HCT116 (cell line): Measurements from ENCODE around the gene LYRM4. TPM values are rescaled to one million over a fixed set of nuclear protein-coding genes. Genes with fewer than 3 reads are reported as not detected.

ENCODE experiments used
- ATAC-seq: fragments of 200-7000 bp; cut with Tn5 transposase; 2 replicates; pipeline ENCODE4 v1.9.1; 2020; ENCODE audit warnings: mild to moderate bottlenecking, moderate library complexity
- BruUV-seq: library from RNA; stranded (reverse); fragments of 400-500 nt; replicated peaks from 2 replicates; lab custom pipeline; 2021; lab: Mats Ljungman, UMichigan
- CTCF ChIA-PET: fragments of 300-600 bp; sonication (Branson Sonifier 250); formaldehyde crosslinking; loops from one replicate; lab custom pipeline; 2021; ENCODE audit warnings: antibody characterized with exemption; lab: Charles Lee
- POLR2A ChIA-PET: fragments of 300-600, 350-600 bp; sonication (Branson Sonifier 250); formaldehyde crosslinking; loops from one replicate; lab custom pipeline; 2021; ENCODE audit warnings: antibody characterized with exemption; lab: Charles Lee
- RAD21 ChIA-PET, 2 experiments: fragments of 300-600 bp; sonication (Branson Sonifier 250); formaldehyde crosslinking; loops; one replicate each; lab custom pipeline; 2023; ENCODE audit warnings: low total read pairs in 2 of 2; ENCODE audit not compliant: uncharacterized antibody in 2 of 2, unreplicated experiment in 2 of 2, low non-redundant PET in 1 of 2; lab: Charles Lee
- DNase-seq: peaks from one replicate; pipeline ENCODE4 v3.0.0-alpha.2; 2010; ENCODE audit warnings: low read depth, low spot score
- H2AFZ ChIP-seq: fragments of 200-600 bp; shearing (Covaris generic), sonication (generic); 2 replicates; pipeline ENCODE4 v1.6.1; 2017; ENCODE audit warnings: low read depth, mixed run types, mixed read lengths, antibody characterized with exemption, low read length; ENCODE audit not compliant: poor library complexity, severe bottlenecking
- H3K27ac ChIP-seq: 2 replicates; pipeline ENCODE4 v1.5.1; 2012; ENCODE audit warnings: low read depth, low read length
- H3K27me3 ChIP-seq: fragments of 200-600 bp; sonication (generic); 2 replicates; pipeline ENCODE4 v1.6.1; 2016; ENCODE audit warnings: mixed run types, low read length, mixed read lengths; ENCODE audit not compliant: insufficient read depth
- H3K36me3 ChIP-seq, 2 experiments: fragments of 200-500 bp in 1 of 2; fragments of 200-600 bp in 1 of 2; sonication (Bioruptor generic) in 1 of 2; sonication (generic) in 1 of 2; 2 replicates each; pipeline versions ENCODE4 v1.5.1 to v1.6.1; 2014 to 2016; ENCODE audit warnings: low read length in 2 of 2, inconsistent platforms in 1 of 2, mixed read lengths in 1 of 2, mixed run types in 1 of 2; ENCODE audit not compliant: insufficient read depth in 2 of 2, control insufficient read depth in 1 of 2
- H3K4me1 ChIP-seq, 2 experiments: fragments of 200-600 bp in 1 of 2; sonication (generic) in 1 of 2; 2 replicates each; pipeline versions ENCODE4 v1.5.1 to v1.6.1; 2012 to 2017; ENCODE audit warnings: low read length in 2 of 2, inconsistent platforms in 1 of 2, mild to moderate bottlenecking in 1 of 2, mixed read lengths in 1 of 2, mixed run types in 1 of 2, moderate library complexity in 1 of 2; ENCODE audit not compliant: insufficient read depth in 2 of 2, control insufficient read depth in 1 of 2
- H3K4me2 ChIP-seq: fragments of 200-600 bp; sonication (generic); 2 replicates; pipeline ENCODE4 v1.6.1; 2017; ENCODE audit warnings: mixed run types, low read length, mixed read lengths
- H3K4me3 ChIP-seq, 2 experiments: fragments of 200-600 bp in 1 of 2; sonication (generic) in 1 of 2; replicated peaks in 1 of 2; 2 replicates each; pipeline ENCODE4 v1.5.1; 2011 to 2016; ENCODE audit warnings: low read length in 2 of 2, control low read depth in 1 of 2, low read depth in 1 of 2, mild to moderate bottlenecking in 1 of 2, mixed read lengths in 1 of 2, mixed run types in 1 of 2
- H3K79me2 ChIP-seq: fragments of 200-600 bp; sonication (generic); 2 replicates; pipeline ENCODE4 v1.6.1; 2017; ENCODE audit warnings: mild to moderate bottlenecking, mixed run types, low read length, moderate library complexity, mixed read lengths; ENCODE audit not compliant: insufficient read depth
- H3K9ac ChIP-seq: fragments of 200-600 bp; sonication (generic); 2 replicates; pipeline ENCODE4 v1.6.1; 2016; ENCODE audit warnings: low read length, mixed read lengths
- H3K9me2 ChIP-seq: fragments of 200-600 bp; sonication (generic), shearing (Covaris generic); 2 replicates; pipeline ENCODE4 v1.6.1; 2017; ENCODE audit warnings: mixed run types, mild to moderate bottlenecking, moderate library complexity; ENCODE audit not compliant: insufficient read depth
- H3K9me3 ChIP-seq, 2 experiments: fragments of 200-500 bp in 1 of 2; fragments of 200-600 bp in 1 of 2; sonication (Bioruptor generic) in 1 of 2; sonication (generic) in 1 of 2; 2 replicates each; pipeline ENCODE4 v1.6.1; 2014 to 2017; ENCODE audit warnings: low read length in 2 of 2, mixed read lengths in 2 of 2, inconsistent platforms in 1 of 2, low read depth in 1 of 2, mild to moderate bottlenecking in 1 of 2, mixed run types in 1 of 2, moderate library complexity in 1 of 2; ENCODE audit not compliant: control insufficient read depth in 1 of 2, insufficient read depth in 1 of 2
- H4K20me1 ChIP-seq: fragments of 200-600 bp; sonication (generic), shearing (Covaris generic); 2 replicates; pipeline ENCODE4 v1.6.1; 2017; ENCODE audit warnings: mixed run types, mild to moderate bottlenecking, moderate library complexity; ENCODE audit not compliant: insufficient read depth
- CBX3 ChIP-seq: IDR thresholded peaks from 2 replicates; pipeline ENCODE4 v1.6.1; 2012; ENCODE audit warnings: low read depth
- CEBPB ChIP-seq: IDR thresholded peaks from 2 replicates; pipeline ENCODE4 v1.6.1; 2012; ENCODE audit warnings: low read depth
- CTCF ChIP-seq, 3 experiments: fragments of 200-600 bp in 1 of 3; sonication (generic) in 1 of 3; IDR thresholded peaks in 2 of 3; conservative IDR thresholded peaks in 1 of 3; 2 replicates each; pipeline ENCODE4 v1.5.1; 2012 to 2017; ENCODE audit warnings: low read depth in 2 of 3, low read length in 2 of 3, antibody characterized with exemption in 1 of 3, borderline replicate concordance in 1 of 3, control low read depth in 1 of 3, mild to moderate bottlenecking in 1 of 3, mixed read lengths in 1 of 3, mixed run types in 1 of 3, moderate library complexity in 1 of 3; ENCODE audit not compliant: insufficient read depth in 1 of 3
- ELF1 ChIP-seq: IDR thresholded peaks from 2 replicates; pipeline ENCODE4 v1.6.1; 2012; ENCODE audit warnings: low read depth, borderline replicate concordance
- FOSL1 ChIP-seq: IDR thresholded peaks from 2 replicates; pipeline ENCODE4 v1.6.1; 2012; ENCODE audit warnings: low read depth
- POLR2AphosphoS5 ChIP-seq: IDR thresholded peaks from 2 replicates; pipeline ENCODE4 v1.6.1; 2011; ENCODE audit warnings: mild to moderate bottlenecking, low read depth, low read length, moderate library complexity
- TCF7L2 ChIP-seq: IDR thresholded peaks from 2 replicates; pipeline ENCODE4 v1.7.0; 2011; ENCODE audit warnings: borderline replicate concordance, inconsistent platforms; ENCODE audit not compliant: insufficient read depth, insufficient read length; ENCODE audit errors: extremely low read depth
- YY1 ChIP-seq: IDR thresholded peaks from 2 replicates; pipeline ENCODE4 v1.6.1; 2011; ENCODE audit warnings: low read length, low read depth, moderate library complexity, mild to moderate bottlenecking; ENCODE audit not compliant: insufficient replicate concordance; ENCODE audit errors: extremely low read depth
- ZFX ChIP-seq: fragments of 450-650 bp; IDR thresholded peaks from 2 replicates; pipeline ENCODE4 v1.6.1; 2017
- intact Hi-C: fragments of 100-400 bp; cut with micrococcal nuclease; formaldehyde crosslinking; loops from 2 replicates; pipeline ENCODE4 v1.10.0; 2022
- total RNA-seq: library from RNA; stranded (reverse); gene quantifications from one replicate; pipeline ENCODE4 v1.2.1, GENCODE V29; 2021; ENCODE audit not compliant: unreplicated experiment
- TF ChIP-seq, protein P1 (sequence below): IDR thresholded peaks from 2 replicates; pipeline ENCODE4 v1.6.1; 2012

LYRM4 gene
- total RNA-seq, 1 experiment from 2014 or later, result 30.1 TPM

DNA sequence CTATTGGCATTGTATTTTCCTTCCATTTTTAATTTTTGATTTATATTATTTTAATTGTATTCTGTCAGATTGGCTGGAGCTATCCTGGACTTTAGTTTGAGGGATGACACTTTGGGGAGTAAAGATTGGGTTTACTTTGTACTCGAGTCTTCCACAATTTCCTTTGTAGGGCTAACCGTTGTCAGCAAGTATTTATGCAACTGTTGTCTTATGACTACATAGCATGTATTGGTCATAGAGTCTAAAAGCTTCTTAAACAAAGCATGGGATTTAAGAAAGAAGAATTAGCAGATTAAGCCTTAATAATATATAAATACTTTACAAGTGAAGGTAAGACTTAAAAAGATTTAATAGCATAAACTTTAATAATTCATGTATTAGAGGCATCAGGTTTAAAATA is 20.2 kb upstream of the LYRM4 start:
- Histone ChIP-seq H3K4me1 (no peaks in the 10 kb centered on the region), H3K4me2 (no peak overlapping the region), H3K27ac (no peak overlapping the region), H4K20me1 (no peaks in the 10 kb centered on the region; the same call in 1 of the 2 replicates), H3K9me2 (no peaks in the 10 kb centered on the region), H3K4me3 (no peak overlapping the region), H2AFZ (no peak overlapping the region), H3K36me3 (no peaks in the 10 kb centered on the region; a peak in 1 of 4 replicates), H3K27me3 (no peaks in the 10 kb centered on the region), H3K9ac (no peak overlapping the region), H3K79me2 (0 out of 2 replicates have a peak, but pooled peaks cover 7% of the 10 kb centered on the region), H3K9me3 (no peaks in the 10 kb centered on the region)
- POLR2A ChIA-PET, result no interaction called here
- RAD21 ChIA-PET, result no interaction called here
- intact Hi-C loops, result no loop called here
- no TSS peak for BruUV-seq
- no peak for DNase-seq
- no peak for ATAC-seq
- CTCF ChIA-PET, result no interaction called here
- TF ChIP-seq CBX3, result no peak
- no peak for TF ChIP-seq POLR2AphosphoS5

GRCh38 chr6:5279891-5280338 is 19.2 kb upstream of the LYRM4 start:
- Histone ChIP-seq H3K4me3 (no peak overlapping the region), H2AFZ (no peak overlapping the region), H4K20me1 (no peaks in the 10 kb centered on the region; the same call in 1 of the 2 replicates), H3K9me3 (no peaks in the 10 kb centered on the region), H3K9me2 (no peaks in the 10 kb centered on the region), H3K27ac (no peak overlapping the region), H3K9ac (no peak overlapping the region), H3K36me3 (no peaks in the 10 kb centered on the region; a peak in 1 of 4 replicates), H3K4me2 (no peak overlapping the region), H3K79me2 (0 out of 2 replicates have a peak, but pooled peaks cover 10% of the 10 kb centered on the region), H3K27me3 (no peaks in the 10 kb centered on the region), H3K4me1 (no peaks in the 10 kb centered on the region)
- BruUV-seq, result no TSS peak
- RAD21 ChIA-PET, result no interaction called here
- ATAC-seq, result no peak
- CTCF ChIA-PET, result no interaction called here
- TF ChIP-seq ZFX (no peak), FOSL1 (no peak), CTCF (IDR thresholded peaks at IDR 0.05 in 2 of 3, conservative IDR thresholded peaks at IDR 0.05 in 1 of 3; ENCODE audit: borderline replicate concordance in 1 of 3, insufficient read depth in 1 of 3, low read depth in 2 of 3, low read length in 2 of 3) (no peak), CEBPB (no peak), ELF1 (no peak), TCF7L2 (no peak), YY1 (no peak)
- TF ChIP-seq, protein P1, sequence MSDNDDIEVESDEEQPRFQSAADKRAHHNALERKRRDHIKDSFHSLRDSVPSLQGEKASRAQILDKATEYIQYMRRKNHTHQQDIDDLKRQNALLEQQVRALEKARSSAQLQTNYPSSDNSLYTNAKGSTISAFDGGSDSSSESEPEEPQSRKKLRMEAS, result no peak
- POLR2A ChIA-PET, result no interaction called here
- intact Hi-C loops, result no loop called here
- DNase-seq, result no peak
